Activated CD8-positive, alpha-beta T cell treated with anti-CD3 and anti-CD28 coated beads for 36 hours (primary cell): Measurements from ENCODE around the gene LSM14A. TPM values are rescaled to one million over a fixed set of nuclear protein-coding genes. Genes with fewer than 3 reads are reported as not detected.
"Not testable (repeated sequence)": the region's sequence is repeated elsewhere in the genome, so short reads cannot be mapped to it uniquely, and the experiment has no call there.

Experiments used
- ATAC-seq: fragments of 200-7000 bp; cut with Tn5 transposase; one replicate; pipeline ENCODE4 v1.10.0; 2021; ENCODE audit warnings: mild to moderate bottlenecking, moderate library complexity
- CTCF ChIA-PET: fragments of 350-600 bp; sonication (Branson Sonifier 250); formaldehyde crosslinking; loops from one replicate; lab custom pipeline; 2021; ENCODE audit warnings: antibody characterized with exemption; lab: Charles Lee
- POLR2A ChIA-PET: fragments of 350-600 bp; sonication (Branson Sonifier 250); formaldehyde crosslinking; loops from one replicate; lab custom pipeline; 2021; ENCODE audit warnings: antibody characterized with exemption; lab: Charles Lee
- DNase-seq: peaks from one replicate; pipeline ENCODE4 v3.0.0-alpha.2; 2020
- H3K27ac Mint-ChIP-seq: one replicate; pipeline ENCODE4 v1.8.0; 2021; ENCODE audit warnings: mild to moderate bottlenecking, mixed read lengths
- H3K27me3 Mint-ChIP-seq: one replicate; pipeline ENCODE4 v1.8.0; 2021; ENCODE audit warnings: mixed read lengths
- H3K36me3 Mint-ChIP-seq: one replicate; pipeline ENCODE4 v1.8.0; 2021; ENCODE audit warnings: low read depth, mixed read lengths
- H3K4me1 Mint-ChIP-seq: one replicate; pipeline ENCODE4 v1.8.0; 2021; ENCODE audit warnings: low read depth, mixed read lengths
- H3K4me3 Mint-ChIP-seq: one replicate; pipeline ENCODE4 v1.8.0; 2021; ENCODE audit warnings: mild to moderate bottlenecking, moderate library complexity, mixed read lengths
- H3K9me3 Mint-ChIP-seq: one replicate; pipeline ENCODE4 v1.8.0; 2021; ENCODE audit warnings: mixed read lengths
- CTCF ChIP-seq: fragments of 200-600 bp; IDR thresholded peaks from one replicate; pipeline ENCODE4 v1.8.0; 2022; ENCODE audit warnings: antibody characterized with exemption, mild to moderate bottlenecking
- intact Hi-C: fragments of 100-400 bp; cut with micrococcal nuclease; formaldehyde crosslinking; loops from one replicate; pipeline ENCODE4 v1.10.0; 2022
- total RNA-seq, 2 experiments: library from RNA; stranded (reverse); gene quantifications; one replicate each; pipeline ENCODE4 v1.2.3, GENCODE V29; 2021

LSM14A gene
- total RNA-seq, 2 experiments from 2014 or later, result 98.6 to 99.3 TPM

- ChIA-PET CTCF (no interaction called here), POLR2A (no interaction called here)
- peaks cover 23% of the 10 kb centered on the region for H3K4me1 Mint-ChIP-seq
- H3K27ac Mint-ChIP-seq, result no peak overlapping the region
- ATAC-seq (no peak), DNase-seq (no peak)
- H3K9me3 Mint-ChIP-seq, result no peaks in the 10 kb centered on the region
- no peaks in the 10 kb centered on the region for H3K27me3 Mint-ChIP-seq
- no peak overlapping the region for H3K4me3 Mint-ChIP-seq
- intact Hi-C loops, result no loop called here
- no peak for TF ChIP-seq CTCF
- H3K36me3 Mint-ChIP-seq, result peaks cover 26% of the 10 kb centered on the region
Observed at GRCh38 chr19:34213283-34213682, 41.0 kb downstream of the LSM14A start.

- no peak for TF ChIP-seq CTCF
- peaks cover 29% of the 10 kb centered on the region for H3K4me1 Mint-ChIP-seq
- intact Hi-C loops, result no loop called here
- ChIA-PET POLR2A (no interaction called here), CTCF (no interaction called here)
- peaks cover 31% of the 10 kb centered on the region for H3K36me3 Mint-ChIP-seq
- H3K27ac Mint-ChIP-seq, result no peak overlapping the region
- no peaks in the 10 kb centered on the region for H3K27me3 Mint-ChIP-seq
- no peaks in the 10 kb centered on the region for H3K9me3 Mint-ChIP-seq
- ATAC-seq (no peak), DNase-seq (no peak)
- no peak overlapping the region for H3K4me3 Mint-ChIP-seq
Observed at GRCh38 chr19:34214040-34214439, 41.7 kb downstream of the LSM14A start.

GRCh38 chr19:34215006-34215665, 42.8 kb downstream of the LSM14A start:
- Mint-ChIP-seq H3K36me3 (peaks cover 35% of the 10 kb centered on the region), H3K27ac (no peak overlapping the region), H3K9me3 (no peaks in the 10 kb centered on the region), H3K4me1 (peaks cover 33% of the 10 kb centered on the region), H3K27me3 (no peaks in the 10 kb centered on the region), H3K4me3 (no peak overlapping the region)
- ATAC-seq, result no peak
- intact Hi-C loops, result no loop called here
- no peak for DNase-seq
- POLR2A ChIA-PET, result no interaction called here
- CTCF ChIA-PET, result no interaction called here
- TF ChIP-seq CTCF, result no peak

GRCh38 chr19:34215666-34216038, 43.3 kb downstream of the LSM14A start:
- CTCF ChIA-PET, result no interaction called here
- H3K36me3 Mint-ChIP-seq, result peaks cover 36% of the 10 kb centered on the region
- DNase-seq (no peak), ATAC-seq (no peak)
- no peak overlapping the region for H3K27ac Mint-ChIP-seq
- POLR2A ChIA-PET, result no interaction called here
- peaks cover 37% of the 10 kb centered on the region for H3K4me1 Mint-ChIP-seq
- H3K9me3 Mint-ChIP-seq, result no peaks in the 10 kb centered on the region
- intact Hi-C loops, result no loop called here
- no peak overlapping the region for H3K4me3 Mint-ChIP-seq
- TF ChIP-seq CTCF, result no peak
- no peaks in the 10 kb centered on the region for H3K27me3 Mint-ChIP-seq

GRCh38 chr19:34216745-34217219, 44.5 kb downstream of the LSM14A start:
- DNase-seq, H3K4me3 Mint-ChIP-seq, ATAC-seq, H3K27ac Mint-ChIP-seq, CTCF ChIA-PET, intact Hi-C loops, H3K9me3 Mint-ChIP-seq, H3K27me3 Mint-ChIP-seq: not testable (repeated sequence)
- H3K36me3 Mint-ChIP-seq, result peaks cover 43% of the 10 kb centered on the region
- POLR2A ChIA-PET, result interaction anchor here (1.3 kb wide), 1 partner anchor 28 kb away, joined by 3 read pairs; no protein-coding TSS in a partner anchor
- peaks cover 38% of the 10 kb centered on the region for H3K4me1 Mint-ChIP-seq
